K562 (cell line): ENCODE data around the gene B4GALT1. TPM values are rescaled to one million over a fixed set of nuclear protein-coding genes. Genes with fewer than 3 reads are reported as not detected.

Experiments
- ATAC-seq: fragments of 200-7000 bp; cut with Tn5 transposase; 3 replicates; pipeline ENCODE4 v1.9.1; 2020; ENCODE audit warnings: moderate library complexity
- BruUV-seq: library from RNA; stranded (reverse); fragments of 400-500 nt; replicated peaks from 2 replicates; lab custom pipeline; 2021; lab: Mats Ljungman, UMichigan
- CTCF ChIA-PET: fragments of 300-600 bp; formaldehyde crosslinking; extraction: SDS; loops from one replicate; lab custom pipeline; 2021; ENCODE audit warnings: low intra/inter-chr PET ratio; lab: Yijun Ruan, JAX
- POLR2A ChIA-PET: fragments of 300-600, 350-650 bp; sonication (Branson Sonifier 250); formaldehyde crosslinking; extraction: SDS; loops from one replicate; lab custom pipeline; 2021; ENCODE audit warnings: antibody characterized with exemption, inconsistent platforms; lab: Yijun Ruan, JAX
- DNase-seq, 4 experiments: peaks; one replicate each; pipeline versions ENCODE4 v3.0.0 to v3.0.0-alpha.2; 2011 to 2018; ENCODE audit warnings: low spot score in 3 of 4, mixed read lengths in 3 of 4; ENCODE audit errors: extremely low read depth in 1 of 4
- FAIRE-seq: peaks from 2 replicates; lab custom pipeline; 2011; peaks lifted over from hg19 to GRCh38; lab: Jason Lieb, UNC
- H2AFZ ChIP-seq: 2 replicates; pipeline ENCODE4 v1.6.0; 2011; ENCODE audit warnings: low read depth, low read length, control low read depth, inconsistent platforms
- H3K27ac ChIP-seq: fragments of 200-600 bp; 3 replicates; pipeline ENCODE4 v1.8.0; 2011; ENCODE audit warnings: low read depth, mild to moderate bottlenecking, control low read depth, inconsistent platforms, low read length, moderate library complexity, mixed read lengths; ENCODE audit errors: extremely low read depth
- H3K27me3 ChIP-seq, 2 experiments: fragments of 300-600 bp in 1 of 2; 2 replicates in 1 of 2; 3 replicates in 1 of 2; pipeline versions ENCODE4 v1.6.0 to v1.8.0; 2011; ENCODE audit warnings: inconsistent platforms in 2 of 2, low read length in 2 of 2, mild to moderate bottlenecking in 1 of 2, mixed read lengths in 1 of 2, moderate library complexity in 1 of 2; ENCODE audit not compliant: control insufficient read depth in 2 of 2, insufficient read depth in 2 of 2
- H3K36me3 ChIP-seq: fragments of 300-600 bp; 3 replicates; pipeline ENCODE4 v1.8.0; 2011; ENCODE audit warnings: mild to moderate bottlenecking, low read length, inconsistent platforms; ENCODE audit not compliant: control insufficient read depth, insufficient read depth
- H3K4me1 ChIP-seq, 2 experiments: fragments of 200-600 bp in 1 of 2; replicated peaks in 1 of 2; 2 replicates in 1 of 2; 3 replicates in 1 of 2; pipeline versions ENCODE4 v1.5.1 to v1.8.0; 2011; ENCODE audit warnings: inconsistent platforms in 2 of 2, low read length in 2 of 2, mild to moderate bottlenecking in 1 of 2, mixed read lengths in 1 of 2, moderate library complexity in 1 of 2; ENCODE audit not compliant: control insufficient read depth in 2 of 2, insufficient read depth in 2 of 2
- H3K4me2 ChIP-seq: 2 replicates; pipeline ENCODE4 v1.6.1; 2011; ENCODE audit warnings: low read length, control low read depth, inconsistent platforms, mixed read lengths; ENCODE audit not compliant: insufficient read depth
- H3K4me3 ChIP-seq: fragments of 200-600 bp; sonication (generic), shearing (Covaris generic); 2 replicates; pipeline ENCODE4 v1.5.1; 2016; ENCODE audit warnings: control low read depth, inconsistent platforms
- H3K79me2 ChIP-seq: fragments of 200-600 bp; 3 replicates; pipeline ENCODE4 v1.8.0; 2011; ENCODE audit warnings: low read length, inconsistent platforms; ENCODE audit not compliant: control insufficient read depth, insufficient read depth
- H3K9ac ChIP-seq, 2 experiments: 2 replicates each; pipeline versions ENCODE4 v1.6.0 to v1.6.1; 2011; ENCODE audit warnings: low read depth in 2 of 2, low read length in 2 of 2, control low read depth in 1 of 2, inconsistent platforms in 1 of 2, mild to moderate bottlenecking in 1 of 2, mixed read lengths in 1 of 2; ENCODE audit not compliant: insufficient read depth in 1 of 2
- H3K9me1 ChIP-seq: one replicate; pipeline ENCODE4 v1.6.0; 2011; ENCODE audit warnings: inconsistent platforms, mild to moderate bottlenecking, low read length, moderate library complexity; ENCODE audit not compliant: control insufficient read depth, insufficient read depth
- H3K9me3 ChIP-seq: replicated peaks from 2 replicates; pipeline ENCODE4 v1.5.1; 2011; ENCODE audit warnings: low read depth, low read length, inconsistent platforms; ENCODE audit not compliant: control insufficient read depth, insufficient read depth
- H4K20me1 ChIP-seq: replicated peaks from 2 replicates; pipeline ENCODE4 v1.6.1; 2011; ENCODE audit warnings: low read length, inconsistent platforms, mixed read lengths; ENCODE audit not compliant: control insufficient read depth, insufficient read depth
- BRD4 ChIP-seq: fragments of 200-600 bp; sonication (generic); IDR thresholded peaks from 2 replicates; pipeline ENCODE4 v1.6.1; 2017; ENCODE audit warnings: inconsistent platforms
- ETV5 ChIP-seq: sonication (generic); formaldehyde crosslinking; IDR thresholded peaks from 2 replicates; pipeline ENCODE4 v1.4.0; 2020; ENCODE audit warnings: low read depth, mild to moderate bottlenecking, missing genetic modification reagents
- FOXP1 ChIP-seq: sonication (generic); formaldehyde crosslinking; IDR thresholded peaks from 2 replicates; pipeline ENCODE4 v1.8.0; 2022; ENCODE audit warnings: mild to moderate bottlenecking, missing genetic modification reagents
- IRF2 ChIP-seq: sonication (generic); formaldehyde crosslinking; IDR thresholded peaks from 2 replicates; pipeline ENCODE4 v1.8.1; 2022; ENCODE audit warnings: mild to moderate bottlenecking, missing genetic modification reagents
- PHF8 ChIP-seq: fragments of 200-600 bp; sonication (generic); IDR thresholded peaks from 2 replicates; pipeline ENCODE4 v1.6.1; 2012; ENCODE audit warnings: mixed run types, mild to moderate bottlenecking, inconsistent platforms, low read length, moderate library complexity, borderline replicate concordance
- POLR2AphosphoS2 ChIP-seq: IDR thresholded peaks from 2 replicates; pipeline ENCODE4 v1.6.1; 2012; ENCODE audit warnings: low read length, improper control_type of control experiment
- RNF2 ChIP-seq: sonication (generic); IDR thresholded peaks from 2 replicates; pipeline ENCODE4 v1.6.1; 2016
- SETDB1 ChIP-seq: IDR thresholded peaks from one replicate; pipeline ENCODE4 v1.6.1; 2012; ENCODE audit warnings: low read length, control low read depth, inconsistent platforms
- TAL1 ChIP-seq: fragments of 450-650 bp; IDR thresholded peaks from 2 replicates; pipeline ENCODE4 v1.6.1; 2016; ENCODE audit warnings: mild to moderate bottlenecking
- ZNF57 ChIP-seq: fragments of 450-650 bp; formaldehyde crosslinking; IDR thresholded peaks from 2 replicates; pipeline ENCODE4 v1.4.0; 2020; ENCODE audit warnings: mild to moderate bottlenecking, moderate library complexity
- in situ Hi-C: fragments of 300-500 bp; cut with MboI; formaldehyde crosslinking; loops from 4 replicates; pipeline ENCODE4 v1.15.0; 2018; ENCODE audit warnings: inconsistent platforms, mixed read lengths
- intact Hi-C: fragments of 100-400 bp; cut with micrococcal nuclease; formaldehyde crosslinking; loops from 2 replicates; pipeline ENCODE4 v1.14.2; 2022
- polyA plus RNA-seq, 8 experiments: library from polyadenylated mRNA; depleted of rRNA in 4 of 8; stranded (reverse) in 5 of 8; unstranded in 3 of 8; fragments of >200 nt; fragmentation: Nextera tagmentation in 2 of 8; fragmentation: Illumina TruSeq in 1 of 8; extraction: Ambion mirVana in 2 of 8; extraction: Trizol in 1 of 8; gene quantifications; 2 replicates each; pipeline versions ENCODE4 v1.2.1 to v1.2.3, GENCODE V29; 2011 to 2014; ENCODE audit warnings: inconsistent platforms in 1 of 8, missing spikeins in 1 of 8
- total RNA-seq, 7 experiments: library from RNA; depleted of rRNA in 6 of 7; stranded (reverse); fragments of >200 nt in 6 of 7; fragmentation: Illumina TruSeq in 2 of 7; extraction: Trizol in 2 of 7; gene quantifications; 2 replicates each; pipeline versions ENCODE4 v1.2.1 to v1.2.3, GENCODE V29; 2011 to 2021; ENCODE audit warnings: low replicate concordance in 1 of 7
- TF ChIP-seq, protein P1 (sequence below): fragments of 250-450 bp; sonication (Bioruptor Pico); IDR thresholded peaks from 2 replicates; pipeline ENCODE4 v1.4.0; 2020; ENCODE audit warnings: borderline replicate concordance
- TF ChIP-seq, protein P2 (sequence below): sonication (generic); formaldehyde crosslinking; IDR thresholded peaks from 2 replicates; pipeline ENCODE4 v1.8.0; 2022; ENCODE audit warnings: mild to moderate bottlenecking, missing genetic modification reagents
- TF ChIP-seq, protein P3 (sequence below), 2 experiments: fragments of 250-450 bp in 1 of 2; fragments of 450-650 bp in 1 of 2; sonication (Bioruptor Pico) in 1 of 2; IDR thresholded peaks; 2 replicates each; pipeline versions ENCODE4 v1.6.1 to v1.8.0; 2016 to 2021; ENCODE audit warnings: mild to moderate bottlenecking in 2 of 2, moderate library complexity in 2 of 2, missing compliant biosample characterization in 1 of 2, missing genetic modification characterization in 1 of 2

B4GALT1 gene
- total and polyA plus RNA-seq, 9 of the 15 experiments (the other 6 are each of a cell fraction or from before 2014, with no cell fraction given): 4.1 to 26.8 (median 7.1) TPM

DNA sequence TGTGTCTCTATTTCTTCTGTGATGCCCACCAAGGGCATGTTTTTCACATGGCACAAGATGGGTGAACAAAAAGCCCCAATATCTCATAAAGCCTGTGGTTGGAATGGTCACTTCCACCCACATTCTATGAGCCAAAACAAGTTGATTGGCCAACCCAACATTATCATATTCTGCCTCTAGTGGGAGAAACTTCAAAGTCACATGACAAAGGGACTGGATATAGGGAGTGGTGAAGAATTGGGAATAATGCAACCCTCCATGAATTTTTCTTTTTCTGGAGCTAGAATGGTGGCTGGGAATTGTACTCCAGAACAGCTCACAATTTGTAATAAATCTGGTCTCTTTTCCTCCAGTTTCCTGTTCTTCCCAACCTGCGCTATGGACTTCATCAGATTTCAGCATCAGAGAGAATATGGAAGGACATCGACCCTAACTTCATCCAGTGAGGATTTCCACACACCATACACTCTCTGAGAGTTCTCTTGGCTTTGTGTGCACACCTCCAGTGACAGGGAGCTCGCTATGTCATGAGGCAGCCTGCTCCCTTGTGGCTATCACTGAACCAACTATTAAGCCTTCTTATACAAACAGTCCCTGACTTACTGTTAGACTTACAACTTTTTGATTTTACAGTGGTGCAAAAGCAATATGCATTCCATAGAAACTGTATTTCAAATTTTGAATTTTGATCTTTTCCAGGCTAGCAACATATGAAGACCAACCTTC, 12.0 kb upstream of the B4GALT1 start (continued):
- TF ChIP-seq, protein P1, sequence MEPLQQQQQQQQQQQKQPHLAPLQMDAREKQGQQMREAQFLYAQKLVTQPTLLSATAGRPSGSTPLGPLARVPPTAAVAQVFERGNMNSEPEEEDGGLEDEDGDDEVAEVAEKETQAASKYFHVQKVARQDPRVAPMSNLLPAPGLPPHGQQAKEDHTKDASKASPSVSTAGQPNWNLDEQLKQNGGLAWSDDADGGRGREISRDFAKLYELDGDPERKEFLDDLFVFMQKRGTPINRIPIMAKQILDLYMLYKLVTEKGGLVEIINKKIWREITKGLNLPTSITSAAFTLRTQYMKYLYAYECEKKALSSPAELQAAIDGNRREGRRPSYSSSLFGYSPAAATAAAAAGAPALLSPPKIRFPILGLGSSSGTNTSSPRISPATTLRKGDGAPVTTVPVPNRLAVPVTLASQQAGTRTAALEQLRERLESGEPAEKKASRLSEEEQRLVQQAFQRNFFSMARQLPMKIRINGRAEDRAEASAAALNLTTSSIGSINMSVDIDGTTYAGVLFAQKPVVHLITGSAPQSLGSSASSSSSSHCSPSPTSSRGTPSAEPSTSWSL (CRISPR knock-in tag): no peak
- no peak for TF ChIP-seq FOXP1

DNA sequence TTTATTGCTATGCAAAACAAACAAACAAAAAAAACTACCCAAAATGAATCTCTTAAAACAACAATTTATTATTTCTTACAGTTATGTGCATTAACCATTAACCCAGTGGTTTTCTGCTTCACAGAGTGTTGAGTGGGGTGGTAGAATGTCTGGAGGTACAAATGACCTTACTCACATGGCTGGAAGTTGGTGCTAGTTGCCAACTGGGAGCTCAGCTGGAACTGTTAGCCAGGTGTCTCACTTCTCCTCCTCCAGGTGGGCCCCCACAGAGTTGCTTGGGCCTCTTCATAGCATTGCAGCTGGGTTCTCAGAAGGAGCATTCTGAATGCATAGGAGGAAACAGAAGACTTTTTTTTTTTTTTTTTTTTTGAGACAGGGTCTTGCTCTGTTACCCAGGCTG, 10.5 kb upstream of the B4GALT1 start:
- Histone ChIP-seq H3K4me3 (no peak overlapping the region), H4K20me1 (no peaks in the 10 kb centered on the region), H3K79me2 (no peaks in the 10 kb centered on the region), H2AFZ (no peak overlapping the region), H3K36me3 (no peaks in the 10 kb centered on the region), H3K4me1 (peaks cover under 1 to 5% of the 10 kb centered on the region in 2 experiments; a peak in 2 of 5 replicates), H3K27ac (no peak overlapping the region), H3K9me3 (no peaks in the 10 kb centered on the region), H3K4me2 (no peak overlapping the region), H3K9me1 (no peaks in the 10 kb centered on the region), H3K9ac (no peak overlapping the region), H3K27me3 (no peaks in the 10 kb centered on the region)
- intact Hi-C loops (no loop called here), in situ Hi-C loops (no loop called here)
- ATAC-seq (no peak), FAIRE-seq (no peak), DNase-seq (no peak)
- POLR2A ChIA-PET: interaction anchor here (1.2 kb wide), 1 partner anchor 10 kb away, joined by 3 read pairs; no protein-coding TSS in a partner anchor
- no TSS peak for BruUV-seq
- TF ChIP-seq POLR2AphosphoS2 (no peak), RNF2 (no peak), ETV5 (no peak), SETDB1 (no peak), BRD4 (no peak), IRF2 (CRISPR knock-in tag) (no peak), TAL1 (no peak), ZNF57 (no peak), PHF8 (no peak)
- TF ChIP-seq, protein P2, sequence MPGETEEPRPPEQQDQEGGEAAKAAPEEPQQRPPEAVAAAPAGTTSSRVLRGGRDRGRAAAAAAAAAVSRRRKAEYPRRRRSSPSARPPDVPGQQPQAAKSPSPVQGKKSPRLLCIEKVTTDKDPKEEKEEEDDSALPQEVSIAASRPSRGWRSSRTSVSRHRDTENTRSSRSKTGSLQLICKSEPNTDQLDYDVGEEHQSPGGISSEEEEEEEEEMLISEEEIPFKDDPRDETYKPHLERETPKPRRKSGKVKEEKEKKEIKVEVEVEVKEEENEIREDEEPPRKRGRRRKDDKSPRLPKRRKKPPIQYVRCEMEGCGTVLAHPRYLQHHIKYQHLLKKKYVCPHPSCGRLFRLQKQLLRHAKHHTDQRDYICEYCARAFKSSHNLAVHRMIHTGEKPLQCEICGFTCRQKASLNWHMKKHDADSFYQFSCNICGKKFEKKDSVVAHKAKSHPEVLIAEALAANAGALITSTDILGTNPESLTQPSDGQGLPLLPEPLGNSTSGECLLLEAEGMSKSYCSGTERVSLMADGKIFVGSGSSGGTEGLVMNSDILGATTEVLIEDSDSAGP (CRISPR knock-in tag): no peak
- TF ChIP-seq, protein P3, sequence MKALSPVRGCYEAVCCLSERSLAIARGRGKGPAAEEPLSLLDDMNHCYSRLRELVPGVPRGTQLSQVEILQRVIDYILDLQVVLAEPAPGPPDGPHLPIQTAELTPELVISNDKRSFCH (CRISPR knock-in tag; IDR thresholded peaks at IDR 0.05): no peak
- TF ChIP-seq, protein P3 (tag; IDR thresholded peaks at IDR 0.05): no peak
- CTCF ChIA-PET: no interaction called here
